GM19372 (cell line): ENCODE data around the gene FNDC3B.

ENCODE experiments used
- ATAC-seq: cut with Tn5 transposase; IDR thresholded peaks from one replicate; pipeline ENCODE4 v1.9.1; 2021; ENCODE audit warnings: mild to moderate bottlenecking, low read depth, moderate library complexity; ENCODE audit not compliant: unreplicated experiment

Gene FNDC3B

GRCh38 chr3:172180473-172180872 lies 141.1 kb downstream of the FNDC3B start:
- no peak for ATAC-seq

GRCh38 chr3:172181932-172182586 lies 142.7 kb downstream of the FNDC3B start:
- no peak for ATAC-seq

GRCh38 chr3:172182797-172183196 lies 143.4 kb downstream of the FNDC3B start:
- ATAC-seq, result no peak

GRCh38 chr3:172184106-172184822 lies 144.9 kb downstream of the FNDC3B start:
- no peak for ATAC-seq

- no peak for ATAC-seq
Observed at GRCh38 chr3:172185907-172186306, 146.5 kb downstream of the FNDC3B start.

DNA sequence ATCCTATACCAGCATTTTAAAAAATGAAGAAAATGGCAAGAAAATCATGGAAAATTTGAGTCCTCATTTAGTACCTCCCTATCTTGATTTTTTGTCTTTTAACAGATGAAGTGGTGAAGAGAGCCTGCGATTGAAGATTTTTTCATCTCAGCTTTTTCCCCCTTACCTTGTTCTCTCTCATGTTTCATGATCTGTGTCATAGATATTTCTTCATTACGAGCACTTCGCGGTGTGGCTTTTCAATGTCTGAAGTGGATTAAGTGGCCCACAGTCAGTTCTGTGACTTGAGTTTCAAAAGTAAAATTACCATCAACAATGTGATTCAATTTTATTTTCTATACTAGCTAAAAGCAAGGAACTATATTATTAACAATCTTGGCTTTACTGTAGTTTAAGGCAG lies 147.2 kb downstream of the FNDC3B start:
- ATAC-seq, result no peak

GRCh38 chr3:172187511-172187910 lies 148.1 kb downstream of the FNDC3B start:
- no peak for ATAC-seq

DNA sequence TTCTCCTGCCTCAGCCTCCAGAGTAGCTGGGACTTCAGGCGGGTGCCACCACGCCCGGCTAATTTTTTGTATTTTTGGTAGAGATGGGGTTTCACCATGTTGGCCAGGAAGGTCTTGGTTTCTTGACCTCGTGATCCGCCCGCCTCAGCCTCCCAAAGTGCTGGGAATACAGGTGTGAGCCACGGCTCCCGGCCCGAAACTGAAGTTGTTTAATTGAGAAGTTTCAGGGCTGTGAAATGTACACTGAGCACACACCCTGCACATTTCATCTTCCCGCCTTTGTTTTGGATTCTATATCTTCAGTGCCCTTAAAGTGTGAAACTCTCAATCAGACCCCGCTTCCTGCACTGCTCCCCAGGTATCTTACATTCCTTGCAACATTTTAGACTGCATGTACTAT lies 149.1 kb downstream of the FNDC3B start:
- ATAC-seq, result no peak

DNA sequence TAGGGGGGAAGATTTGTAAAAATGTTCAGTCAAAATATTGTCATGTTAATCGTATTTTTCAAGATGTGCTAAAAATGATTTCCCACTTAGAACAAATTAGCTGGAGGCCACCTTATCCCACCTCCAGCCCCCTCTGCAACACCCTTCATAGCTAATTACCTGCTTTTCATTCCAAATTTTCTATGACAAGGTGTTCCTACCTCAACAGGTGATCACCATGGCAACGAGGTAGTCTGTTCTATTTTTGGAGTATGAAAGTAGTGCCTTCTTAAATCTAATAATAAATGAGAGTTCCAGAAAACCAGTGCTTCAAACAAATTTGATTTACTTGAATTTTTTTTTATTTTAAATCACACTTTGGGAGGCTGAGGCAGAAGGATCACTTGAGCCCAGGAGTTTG lies 149.8 kb downstream of the FNDC3B start:
- ATAC-seq, result no peak

- ATAC-seq, result no peak
Observed at GRCh38 chr3:172189987-172190603, 150.7 kb downstream of the FNDC3B start.

DNA sequence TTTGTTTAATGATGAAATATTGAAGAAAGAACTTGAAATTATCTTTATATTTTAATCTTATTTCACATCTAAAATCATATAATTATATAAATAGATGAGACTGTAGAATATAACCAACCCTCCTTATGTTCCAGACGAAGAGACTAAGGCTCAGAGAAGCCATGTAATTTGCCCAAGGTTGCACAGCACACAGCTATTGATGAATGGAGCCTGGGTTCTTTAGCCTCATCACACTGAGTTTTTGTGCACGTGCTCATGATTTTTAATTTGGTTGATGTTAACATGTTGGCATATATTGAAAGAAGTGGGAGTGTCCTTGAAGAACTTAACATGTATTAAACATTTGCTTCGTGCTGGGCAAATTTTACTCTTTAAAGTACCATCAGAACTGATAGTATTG lies 151.6 kb downstream of the FNDC3B start:
- ATAC-seq, result no peak

GRCh38 chr3:172191629-172192028 lies 152.3 kb downstream of the FNDC3B start:
- ATAC-seq, result no peak

- no peak for ATAC-seq
Observed at GRCh38 chr3:172192830-172193415, 153.5 kb downstream of the FNDC3B start.

DNA sequence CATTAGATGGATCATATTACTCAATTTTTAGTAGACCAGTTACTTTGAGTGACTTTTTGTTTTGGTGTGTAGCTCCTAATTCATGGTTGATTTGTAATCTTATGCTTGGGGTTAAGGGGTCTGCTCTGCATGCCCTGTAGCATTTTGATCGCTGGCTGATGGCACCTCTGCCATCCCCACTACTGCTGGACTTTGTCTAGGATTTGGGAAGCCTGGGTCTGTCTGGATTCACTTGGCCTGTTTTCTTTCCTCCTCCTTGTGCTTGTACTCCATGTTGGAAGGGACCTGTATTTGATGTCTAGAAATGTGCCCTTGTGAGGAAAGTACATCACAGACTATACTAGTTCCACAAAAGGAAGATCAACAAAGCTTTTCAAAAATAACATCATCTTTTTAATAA lies 154.1 kb downstream of the FNDC3B start:
- no peak for ATAC-seq

GRCh38 chr3:172194702-172195406 lies 155.5 kb downstream of the FNDC3B start:
- no peak for ATAC-seq

GRCh38 chr3:172195407-172195754 lies 156.0 kb downstream of the FNDC3B start:
- ATAC-seq, result no peak

DNA sequence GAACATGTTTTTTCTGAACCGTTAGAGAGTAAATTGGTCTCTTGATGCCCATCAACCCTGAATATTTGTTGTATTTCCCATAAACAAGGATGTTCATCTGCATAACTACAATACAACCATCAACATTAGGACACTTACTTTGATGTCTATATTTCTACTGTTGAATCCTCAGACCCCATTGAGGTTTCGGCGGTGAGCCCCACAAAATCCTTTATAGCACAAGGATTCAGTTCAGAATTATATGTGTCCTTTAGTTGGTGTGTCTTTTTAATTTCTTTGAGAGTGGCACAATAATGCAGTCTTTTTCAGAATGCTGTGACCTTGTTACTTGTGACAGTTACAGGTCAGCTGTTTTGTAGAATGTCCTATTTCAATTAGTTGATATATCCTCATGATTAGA lies 158.0 kb downstream of the FNDC3B start:
- no peak for ATAC-seq

DNA sequence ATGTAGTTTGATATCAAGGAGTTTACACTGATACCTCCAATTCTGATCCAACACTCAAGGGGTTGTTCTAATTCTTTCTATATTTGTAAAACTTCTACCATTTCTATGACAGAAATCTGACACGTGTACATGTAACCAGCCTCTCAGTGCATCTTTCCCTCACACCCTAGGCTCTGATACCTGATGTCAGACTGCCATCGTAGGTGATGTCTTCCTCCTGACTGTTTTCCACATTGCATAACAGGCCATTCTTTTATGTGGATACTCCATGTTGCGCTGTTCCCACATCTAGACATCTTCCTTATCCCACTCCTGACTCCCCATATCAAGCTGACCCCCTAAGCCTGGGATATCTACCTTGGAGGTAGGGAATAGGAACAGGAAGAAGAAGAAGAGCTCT lies 159.1 kb downstream of the FNDC3B start:
- ATAC-seq, result no peak

DNA sequence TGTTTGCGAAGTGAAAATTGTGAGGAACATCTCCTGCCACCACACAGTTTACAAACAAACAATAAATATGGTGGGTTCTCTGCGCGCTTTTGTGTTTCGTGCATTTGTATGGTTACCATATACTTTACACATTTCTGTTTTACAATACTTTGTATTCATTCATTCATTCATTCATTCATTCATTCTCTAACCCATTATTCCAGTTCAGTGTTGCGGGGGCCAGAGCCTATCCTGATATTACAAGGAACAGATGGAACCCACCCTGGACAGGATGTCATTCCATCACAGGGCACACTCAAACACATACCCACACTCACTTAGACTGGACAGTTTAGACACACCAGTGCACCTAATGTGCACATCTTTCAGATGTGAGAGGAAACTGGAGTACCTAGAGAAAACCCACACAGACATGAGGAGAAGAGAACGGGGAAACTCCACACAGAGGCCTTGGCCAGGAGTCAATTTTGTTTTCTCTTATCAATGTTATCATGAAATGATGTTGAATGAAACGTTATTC lies 160.5 kb downstream of the FNDC3B start:
- no peak for ATAC-seq

DNA sequence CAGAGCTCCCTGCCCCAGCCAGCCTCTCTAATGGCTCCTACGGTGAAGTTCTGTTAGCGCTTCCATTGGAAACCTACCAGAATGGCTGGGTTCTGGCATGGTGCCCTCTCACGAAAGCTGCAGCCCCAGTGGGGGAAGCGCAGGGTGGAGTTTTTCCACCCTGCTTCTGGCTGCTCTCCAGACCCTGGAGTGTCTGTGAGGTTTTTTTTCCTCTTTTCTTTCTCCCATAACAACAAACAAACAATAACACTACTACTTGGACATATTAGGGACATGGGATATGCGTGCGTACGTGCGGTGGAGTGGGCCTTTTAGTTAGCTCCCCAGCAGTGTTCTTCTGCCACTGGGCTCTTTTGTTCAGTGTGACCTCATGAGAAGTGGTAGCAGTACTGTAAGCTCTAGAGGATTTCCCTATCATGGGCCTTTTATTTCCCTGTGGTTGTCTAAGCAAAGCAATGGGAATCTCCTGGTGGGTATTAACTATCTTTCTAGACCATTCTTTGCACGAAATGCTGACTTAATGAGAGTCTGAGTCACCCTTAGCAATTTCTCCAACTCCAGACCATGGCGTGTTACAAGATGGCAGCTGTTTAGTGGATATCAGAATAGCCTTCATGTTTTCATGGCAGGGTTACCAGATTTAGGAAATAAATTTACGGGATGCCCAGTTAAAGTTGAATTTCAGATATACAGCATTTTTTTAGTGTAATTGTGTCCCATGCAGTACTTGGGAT lies 161.9 kb downstream of the FNDC3B start:
- no peak for ATAC-seq
